Peyer's patch (tissue), 4 donors: ENCODE data around the gene JAZF1.

ENCODE experiments used
- CTCF ChIP-seq, 6 experiments: fragments of 450-650 bp in 4 of 6; fragments of 200-600 bp in 2 of 6; sonication (generic) in 1 of 6; IDR thresholded peaks; one replicate each; pipeline ENCODE4 v1.5.1; 2017 to 2019; ENCODE audit warnings: antibody characterized with exemption in 6 of 6, mild to moderate bottlenecking in 3 of 6, moderate library complexity in 1 of 6
- POLR2A ChIP-seq, 2 donors: fragments of 450-650 bp; IDR thresholded peaks; one replicate each; pipeline ENCODE4 v1.5.1; 2017; ENCODE audit warnings: antibody characterized with exemption in 2 of 2, mild to moderate bottlenecking in 2 of 2, moderate library complexity in 2 of 2

- no peak for TF ChIP-seq CTCF (IDR thresholded peaks at IDR 0.05)
- no peak for TF ChIP-seq POLR2A (IDR thresholded peaks at IDR 0.05)
Measured at GRCh38 chr7:27930910-27931476, 249.6 kb downstream of the JAZF1 start.
